ENCODE data around the gene WAPL.

Gene WAPL

GRCh38 chr10:86472061-86472460 lies 49.5 kb downstream of the WAPL start:
- no peaks in the 10 kb centered on the region for H3K9me3 ChIP-seq (ENCODE audit: control insufficient read depth, low read length)
- H3K4me3 ChIP-seq (ENCODE audit: extremely low read depth, insufficient read depth, low read length, poor library complexity, severe bottlenecking), result no peak overlapping the region
- H3K27ac ChIP-seq (ENCODE audit: low read depth, low read length, severe bottlenecking), result no peak overlapping the region
- WGBS, 2 experiments (ENCODE audit: insufficient coverage in 2 of 2), result 93 to 100% methylated on average over 3 of the region's 3 CpGs
- H3K4me1 ChIP-seq (ENCODE audit: control insufficient read depth, insufficient read depth, low read length, poor library complexity, severe bottlenecking), result no peaks in the 10 kb centered on the region
- H3K36me3 ChIP-seq (ENCODE audit: control insufficient read depth, insufficient read depth, low read length), result peaks cover 72% of the 10 kb centered on the region

GRCh38 chr10:86461963-86462804 lies 59.4 kb downstream of the WAPL start:
- 91 to 93% methylated on average over 5 to 7 of the region's 10 CpGs for WGBS, 2 experiments (ENCODE audit: insufficient coverage in 2 of 2)
- H3K4me1 ChIP-seq (ENCODE audit: control insufficient read depth, insufficient read depth, low read length, poor library complexity, severe bottlenecking), result no peaks in the 10 kb centered on the region
- H3K4me3 ChIP-seq (ENCODE audit: extremely low read depth, insufficient read depth, low read length, poor library complexity, severe bottlenecking), result no peak overlapping the region
- H3K9me3 ChIP-seq (ENCODE audit: control insufficient read depth, low read length), result no peaks in the 10 kb centered on the region
- peaks cover 85% of the 10 kb centered on the region for H3K36me3 ChIP-seq (ENCODE audit: control insufficient read depth, insufficient read depth, low read length)
- H3K27ac ChIP-seq (ENCODE audit: low read depth, low read length, severe bottlenecking), result no peak overlapping the region

- WGBS, 2 experiments (ENCODE audit: insufficient coverage in 2 of 2), result 88 to 100% methylated on average over 1 to 3 of the region's 4 CpGs
These were observed 70.0 kb downstream of the WAPL start for GRCh38 chr10:86451604-86451960.

GRCh38 chr10:86450806-86451603 lies 70.6 kb downstream of the WAPL start:
- Histone ChIP-seq H3K36me3 (ENCODE audit: control insufficient read depth, insufficient read depth, low read length) (peaks cover 82% of the 10 kb centered on the region), H3K4me3 (ENCODE audit: extremely low read depth, insufficient read depth, low read length, poor library complexity, severe bottlenecking) (no peak overlapping the region), H3K27ac (ENCODE audit: low read depth, low read length, severe bottlenecking) (no peak overlapping the region), H3K9me3 (ENCODE audit: control insufficient read depth, low read length) (no peaks in the 10 kb centered on the region), H3K4me1 (ENCODE audit: control insufficient read depth, insufficient read depth, low read length, poor library complexity, severe bottlenecking) (no peaks in the 10 kb centered on the region)
- 94 to 100% methylated on average over 4 to 5 of the region's 7 CpGs for WGBS, 2 experiments (ENCODE audit: insufficient coverage in 2 of 2)

More at GRCh38 chr10:86451604-86451960, 70.0 kb downstream of the WAPL start:
- H3K4me1 ChIP-seq (ENCODE audit: control insufficient read depth, insufficient read depth, low read length, poor library complexity, severe bottlenecking), result no peaks in the 10 kb centered on the region
- peaks cover 81% of the 10 kb centered on the region for H3K36me3 ChIP-seq (ENCODE audit: control insufficient read depth, insufficient read depth, low read length)
- H3K4me3 ChIP-seq (ENCODE audit: extremely low read depth, insufficient read depth, low read length, poor library complexity, severe bottlenecking), result no peak overlapping the region
- H3K27ac ChIP-seq (ENCODE audit: low read depth, low read length, severe bottlenecking), result no peak overlapping the region
- no peaks in the 10 kb centered on the region for H3K9me3 ChIP-seq (ENCODE audit: control insufficient read depth, low read length)

GRCh38 chr10:86449926-86450558 lies 71.5 kb downstream of the WAPL start:
- H3K27ac ChIP-seq (ENCODE audit: low read depth, low read length, severe bottlenecking), result no peak overlapping the region
- H3K36me3 ChIP-seq (ENCODE audit: control insufficient read depth, insufficient read depth, low read length), result peaks cover 87% of the 10 kb centered on the region
- 83 to 95% methylated on average over 4 to 6 of the region's 7 CpGs for WGBS, 2 experiments (ENCODE audit: insufficient coverage in 2 of 2)
- no peaks in the 10 kb centered on the region for H3K4me1 ChIP-seq (ENCODE audit: control insufficient read depth, insufficient read depth, low read length, poor library complexity, severe bottlenecking)
- H3K9me3 ChIP-seq (ENCODE audit: control insufficient read depth, low read length), result no peaks in the 10 kb centered on the region
- no peak overlapping the region for H3K4me3 ChIP-seq (ENCODE audit: extremely low read depth, insufficient read depth, low read length, poor library complexity, severe bottlenecking)

GRCh38 chr10:86447432-86447831 lies 74.2 kb downstream of the WAPL start:
- 83 to 100% methylated on average over 1 of the region's 1 CpG for WGBS, 2 experiments (ENCODE audit: insufficient coverage in 2 of 2)
- no peak overlapping the region for H3K27ac ChIP-seq (ENCODE audit: low read depth, low read length, severe bottlenecking)
- no peaks in the 10 kb centered on the region for H3K4me1 ChIP-seq (ENCODE audit: control insufficient read depth, insufficient read depth, low read length, poor library complexity, severe bottlenecking)
- no peaks in the 10 kb centered on the region for H3K9me3 ChIP-seq (ENCODE audit: control insufficient read depth, low read length)
- no peak overlapping the region for H3K4me3 ChIP-seq (ENCODE audit: extremely low read depth, insufficient read depth, low read length, poor library complexity, severe bottlenecking)
- H3K36me3 ChIP-seq (ENCODE audit: control insufficient read depth, insufficient read depth, low read length), result peaks cover 95% of the 10 kb centered on the region

- WGBS, 2 experiments (ENCODE audit: insufficient coverage in 2 of 2), result 100% methylated on average over 1 of the region's 1 CpG; no CpG with 5 or more reads in 1 of the 2 experiments
- no peak overlapping the region for H3K27ac ChIP-seq (ENCODE audit: low read depth, low read length, severe bottlenecking)
- H3K4me3 ChIP-seq (ENCODE audit: extremely low read depth, insufficient read depth, low read length, poor library complexity, severe bottlenecking), result no peak overlapping the region
- no peaks in the 10 kb centered on the region for H3K4me1 ChIP-seq (ENCODE audit: control insufficient read depth, insufficient read depth, low read length, poor library complexity, severe bottlenecking)
- H3K36me3 ChIP-seq (ENCODE audit: control insufficient read depth, insufficient read depth, low read length), result peaks cover 95% of the 10 kb centered on the region
- H3K9me3 ChIP-seq (ENCODE audit: control insufficient read depth, low read length), result no peaks in the 10 kb centered on the region
These were observed 74.6 kb downstream of the WAPL start for GRCh38 chr10:86446987-86447386.

GRCh38 chr10:86446440-86446839 lies 75.2 kb downstream of the WAPL start:
- H3K36me3 ChIP-seq (ENCODE audit: control insufficient read depth, insufficient read depth, low read length), result peaks cover 95% of the 10 kb centered on the region
- no peak overlapping the region for H3K4me3 ChIP-seq (ENCODE audit: extremely low read depth, insufficient read depth, low read length, poor library complexity, severe bottlenecking)
- H3K9me3 ChIP-seq (ENCODE audit: control insufficient read depth, low read length), result no peaks in the 10 kb centered on the region
- no peaks in the 10 kb centered on the region for H3K4me1 ChIP-seq (ENCODE audit: control insufficient read depth, insufficient read depth, low read length, poor library complexity, severe bottlenecking)
- H3K27ac ChIP-seq (ENCODE audit: low read depth, low read length, severe bottlenecking), result no peak overlapping the region
- no CpG with 5 or more reads among the region's 1 CpG for WGBS, 2 experiments (ENCODE audit: insufficient coverage in 2 of 2)

GRCh38 chr10:86443936-86444335 lies 77.7 kb downstream of the WAPL start:
- Histone ChIP-seq H3K9me3 (ENCODE audit: control insufficient read depth, low read length) (no peaks in the 10 kb centered on the region), H3K36me3 (ENCODE audit: control insufficient read depth, insufficient read depth, low read length) (peaks cover 97% of the 10 kb centered on the region), H3K4me1 (ENCODE audit: control insufficient read depth, insufficient read depth, low read length, poor library complexity, severe bottlenecking) (no peaks in the 10 kb centered on the region), H3K27ac (ENCODE audit: low read depth, low read length, severe bottlenecking) (no peak overlapping the region), H3K4me3 (ENCODE audit: extremely low read depth, insufficient read depth, low read length, poor library complexity, severe bottlenecking) (no peak overlapping the region)
- 73 to 81% methylated on average over 4 to 5 of the region's 6 CpGs for WGBS, 2 experiments (ENCODE audit: insufficient coverage in 2 of 2)

GRCh38 chr10:86443069-86443468 lies 78.5 kb downstream of the WAPL start:
- no CpG with 5 or more reads among the region's 2 CpGs for WGBS, 2 experiments (ENCODE audit: insufficient coverage in 2 of 2)
- H3K27ac ChIP-seq (ENCODE audit: low read depth, low read length, severe bottlenecking), result no peak overlapping the region
- H3K4me3 ChIP-seq (ENCODE audit: extremely low read depth, insufficient read depth, low read length, poor library complexity, severe bottlenecking), result no peak overlapping the region
- H3K9me3 ChIP-seq (ENCODE audit: control insufficient read depth, low read length), result no peaks in the 10 kb centered on the region
- H3K36me3 ChIP-seq (ENCODE audit: control insufficient read depth, insufficient read depth, low read length), result peaks cover 96% of the 10 kb centered on the region
- H3K4me1 ChIP-seq (ENCODE audit: control insufficient read depth, insufficient read depth, low read length, poor library complexity, severe bottlenecking), result no peaks in the 10 kb centered on the region

Data from mesodermal cell (in vitro differentiated cells).